Measurements from ENCODE around the gene KRT81. TPM values are rescaled to one million over a fixed set of nuclear protein-coding genes. Genes with fewer than 3 reads are reported as not detected.

Gene KRT81
- total RNA-seq, 2 experiments from 2014 or later, result not detected

- intact Hi-C loops (cut with DNase I, micrococcal nuclease), result no loop called here
- no peak overlapping the region for H3K4me3 ChIP-seq (ENCODE audit: low read length)
- no peak overlapping the region for H3K27ac ChIP-seq (ENCODE audit: low read depth in 1 of 2, low read length in 2 of 2)
- no peaks in the 10 kb centered on the region for H3K36me3 Mint-ChIP-seq (ENCODE audit: low read depth)
- H3K27me3 Mint-ChIP-seq, result peaks cover 19% of the 10 kb centered on the region
- H3K9me3 ChIP-seq (ENCODE audit: control insufficient read depth in 1 of 2, insufficient read depth in 1 of 2, low read length in 2 of 2), result no peaks in the 10 kb centered on the region
- ATAC-seq (ENCODE audit: poor library complexity) (no peak), DNase-seq (no peak)
- no peak overlapping the region for H3K27ac Mint-ChIP-seq
- no peaks in the 10 kb centered on the region for H3K9me3 Mint-ChIP-seq
- H3K4me1 ChIP-seq (ENCODE audit: insufficient read depth, low read length), result peaks cover 13% of the 10 kb centered on the region
- H3K27me3 ChIP-seq (ENCODE audit: control insufficient read depth in 1 of 2, insufficient read depth in 2 of 2, low read length in 2 of 2), result peaks cover 6 to 10% of the 10 kb centered on the region in 2 experiments
- POLR2A ChIA-PET, result no interaction called here
- H3K4me1 Mint-ChIP-seq (ENCODE audit: low read depth), result peaks cover 6% of the 10 kb centered on the region
- CTCF ChIA-PET, result no interaction called here
- H3K4me3 Mint-ChIP-seq, result no peak overlapping the region
- TF ChIP-seq CTCF (IDR thresholded peaks at IDR 0.05), result no peak
- H3K36me3 ChIP-seq (ENCODE audit: insufficient read depth, low read length), result no peaks in the 10 kb centered on the region
These were observed 52.3 kb downstream of the KRT81 start for GRCh38 chr12:52238916-52239646.

- H3K4me1 ChIP-seq (ENCODE audit: insufficient read depth, low read length), result peaks cover 7% of the 10 kb centered on the region
- POLR2A ChIA-PET, result interaction anchor here (1.0 kb wide), 1 partner anchor 21 kb away, joined by 3 read pairs; no protein-coding TSS in a partner anchor
- H3K27ac Mint-ChIP-seq, result no peak overlapping the region
- no peak for TF ChIP-seq CTCF (IDR thresholded peaks at IDR 0.05)
- no peaks in the 10 kb centered on the region for H3K36me3 Mint-ChIP-seq (ENCODE audit: low read depth)
- peaks cover 19% of the 10 kb centered on the region for H3K27me3 Mint-ChIP-seq
- intact Hi-C loops (cut with DNase I, micrococcal nuclease), result no loop called here
- ATAC-seq (ENCODE audit: poor library complexity) (no peak), DNase-seq (no peak)
- no peaks in the 10 kb centered on the region for H3K4me1 Mint-ChIP-seq (ENCODE audit: low read depth)
- H3K27me3 ChIP-seq (ENCODE audit: control insufficient read depth in 1 of 2, insufficient read depth in 2 of 2, low read length in 2 of 2), result peaks cover 10 to 15% of the 10 kb centered on the region in 2 experiments
- no peak overlapping the region for H3K4me3 Mint-ChIP-seq
- no peaks in the 10 kb centered on the region for H3K9me3 Mint-ChIP-seq
- peaks cover 0 to 5% of the 10 kb centered on the region in 2 experiments for H3K9me3 ChIP-seq (ENCODE audit: control insufficient read depth in 1 of 2, insufficient read depth in 1 of 2, low read length in 2 of 2)
- H3K36me3 ChIP-seq (ENCODE audit: insufficient read depth, low read length), result no peaks in the 10 kb centered on the region
- no peak overlapping the region for H3K4me3 ChIP-seq (ENCODE audit: low read length)
- H3K27ac ChIP-seq (ENCODE audit: low read depth in 1 of 2, low read length in 2 of 2), result no peak overlapping the region
- CTCF ChIA-PET, result no interaction called here
These were observed 53.0 kb downstream of the KRT81 start for GRCh38 chr12:52238207-52238840.

- Histone ChIP-seq H3K36me3 (ENCODE audit: insufficient read depth, low read length) (no peaks in the 10 kb centered on the region), H3K27me3 (ENCODE audit: control insufficient read depth in 1 of 2, insufficient read depth in 2 of 2, low read length in 2 of 2) (peaks cover 15 to 31% of the 10 kb centered on the region in 2 experiments), H3K27ac (ENCODE audit: low read depth in 1 of 2, low read length in 2 of 2) (no peak overlapping the region), H3K4me3 (ENCODE audit: low read length) (no peak overlapping the region), H3K9me3 (ENCODE audit: control insufficient read depth in 1 of 2, insufficient read depth in 1 of 2, low read length in 2 of 2) (peaks cover 0 to 5% of the 10 kb centered on the region in 2 experiments), H3K4me1 (ENCODE audit: insufficient read depth, low read length) (peaks cover 2% of the 10 kb centered on the region)
- DNase-seq (no peak), ATAC-seq (ENCODE audit: poor library complexity) (no peak)
- Mint-ChIP-seq H3K27me3 (peaks cover 31% of the 10 kb centered on the region), H3K36me3 (ENCODE audit: low read depth) (no peaks in the 10 kb centered on the region), H3K4me1 (ENCODE audit: low read depth) (no peaks in the 10 kb centered on the region), H3K27ac (no peak overlapping the region), H3K4me3 (no peak overlapping the region), H3K9me3 (no peaks in the 10 kb centered on the region)
- no peak for TF ChIP-seq CTCF (IDR thresholded peaks at IDR 0.05)
- intact Hi-C loops (cut with DNase I, micrococcal nuclease), result no loop called here
- POLR2A ChIA-PET, result no interaction called here
- CTCF ChIA-PET, result no interaction called here
These were observed 54.8 kb downstream of the KRT81 start for GRCh38 chr12:52236386-52237050.

Other genes starting within 250 kb of the KRT81 start
- 10 to 100 TPM; 67.0 to 79.2 TPM for gene NR4A1, start 240.1 kb downstream of the KRT81 start, total RNA-seq
- gene ATG101, start 221.6 kb downstream of the KRT81 start, total RNA-seq, result 10 to 100 TPM; 20.6 to 20.9 TPM
- gene SMIM41, start 211.8 kb downstream of the KRT81 start, total RNA-seq, result not detected
- gene KRT80, start 99.5 kb downstream of the KRT81 start, total RNA-seq, result not detected
- not detected for gene KRT7, start 58.3 kb downstream of the KRT81 start, total RNA-seq
- not detected for gene KRT86, start 16.9 kb downstream of the KRT81 start, total RNA-seq
- not detected for gene KRT83, start 29.9 kb upstream of the KRT81 start, total RNA-seq
- not detected for gene KRT85, start 75.9 kb upstream of the KRT81 start, total RNA-seq
- not detected for gene KRT84, start 94.1 kb upstream of the KRT81 start, total RNA-seq
- not detected for gene KRT82, start 114.8 kb upstream of the KRT81 start, total RNA-seq
- gene KRT75, start 142.8 kb upstream of the KRT81 start, total RNA-seq, result not detected
- gene KRT6B, start 160.6 kb upstream of the KRT81 start, total RNA-seq, result not detected
- not detected for gene KRT6C, start 182.3 kb upstream of the KRT81 start, total RNA-seq
- gene KRT6A, start 201.7 kb upstream of the KRT81 start, total RNA-seq, result not detected
- gene KRT5, start 228.9 kb upstream of the KRT81 start, total RNA-seq, result under 1 TPM; 0.60 to 0.81 TPM